ENCODE measurements around the gene AUTS2. TPM values are rescaled to one million over a fixed set of nuclear protein-coding genes. Genes with fewer than 3 reads are reported as not detected.

AUTS2 gene
- total RNA-seq, 1 donor from 2014 or later: 80.6 TPM

DNA sequence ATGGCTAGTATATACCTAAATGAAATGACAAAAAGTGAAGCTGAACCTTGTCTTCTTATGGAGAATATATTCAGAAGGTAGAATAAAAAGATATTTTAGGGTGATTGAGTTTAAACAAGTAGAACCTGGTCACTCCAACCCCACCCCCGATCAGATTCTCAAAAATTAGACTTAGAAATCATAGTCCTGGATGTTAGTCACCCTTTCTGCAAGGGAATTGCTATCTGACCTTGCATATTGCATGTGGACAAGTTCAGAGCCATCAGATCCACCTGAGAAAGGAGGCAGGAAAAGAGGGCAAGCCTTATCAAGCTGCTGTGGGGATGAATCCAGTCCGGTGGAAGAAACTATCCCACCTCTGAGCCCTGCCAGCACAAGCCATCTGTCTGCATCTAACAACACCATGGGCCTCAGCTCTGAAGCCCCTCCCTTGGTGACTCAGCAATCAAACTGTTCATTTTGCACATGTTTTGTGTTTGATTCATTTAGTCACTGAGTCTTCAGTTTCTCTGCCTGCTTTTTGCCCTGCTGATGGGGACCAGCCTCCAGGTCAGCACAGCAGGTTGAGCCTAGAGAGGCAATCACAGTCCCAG, 727.3 kb downstream of the AUTS2 start:
- Mint-ChIP-seq H3K4me3 (ENCODE audit: unreplicated experiment) (no peak overlapping the region), H3K27ac (ENCODE audit: unreplicated experiment) (peak overlapping the region; percentile 68), H3K36me3 (ENCODE audit: unreplicated experiment) (peaks cover 2% of the 10 kb centered on the region), H3K9me3 (ENCODE audit: unreplicated experiment) (peaks cover 5% of the 10 kb centered on the region), H3K27me3 (ENCODE audit: unreplicated experiment) (no peaks in the 10 kb centered on the region), H3K4me1 (ENCODE audit: unreplicated experiment) (peaks cover 10% of the 10 kb centered on the region)
- DNase-seq (ENCODE audit: extremely low spot score, unreplicated experiment): no peak
- TF ChIP-seq, protein P1, sequence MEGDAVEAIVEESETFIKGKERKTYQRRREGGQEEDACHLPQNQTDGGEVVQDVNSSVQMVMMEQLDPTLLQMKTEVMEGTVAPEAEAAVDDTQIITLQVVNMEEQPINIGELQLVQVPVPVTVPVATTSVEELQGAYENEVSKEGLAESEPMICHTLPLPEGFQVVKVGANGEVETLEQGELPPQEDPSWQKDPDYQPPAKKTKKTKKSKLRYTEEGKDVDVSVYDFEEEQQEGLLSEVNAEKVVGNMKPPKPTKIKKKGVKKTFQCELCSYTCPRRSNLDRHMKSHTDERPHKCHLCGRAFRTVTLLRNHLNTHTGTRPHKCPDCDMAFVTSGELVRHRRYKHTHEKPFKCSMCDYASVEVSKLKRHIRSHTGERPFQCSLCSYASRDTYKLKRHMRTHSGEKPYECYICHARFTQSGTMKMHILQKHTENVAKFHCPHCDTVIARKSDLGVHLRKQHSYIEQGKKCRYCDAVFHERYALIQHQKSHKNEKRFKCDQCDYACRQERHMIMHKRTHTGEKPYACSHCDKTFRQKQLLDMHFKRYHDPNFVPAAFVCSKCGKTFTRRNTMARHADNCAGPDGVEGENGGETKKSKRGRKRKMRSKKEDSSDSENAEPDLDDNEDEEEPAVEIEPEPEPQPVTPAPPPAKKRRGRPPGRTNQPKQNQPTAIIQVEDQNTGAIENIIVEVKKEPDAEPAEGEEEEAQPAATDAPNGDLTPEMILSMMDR (IDR thresholded peaks at IDR 0.05): no peak

DNA sequence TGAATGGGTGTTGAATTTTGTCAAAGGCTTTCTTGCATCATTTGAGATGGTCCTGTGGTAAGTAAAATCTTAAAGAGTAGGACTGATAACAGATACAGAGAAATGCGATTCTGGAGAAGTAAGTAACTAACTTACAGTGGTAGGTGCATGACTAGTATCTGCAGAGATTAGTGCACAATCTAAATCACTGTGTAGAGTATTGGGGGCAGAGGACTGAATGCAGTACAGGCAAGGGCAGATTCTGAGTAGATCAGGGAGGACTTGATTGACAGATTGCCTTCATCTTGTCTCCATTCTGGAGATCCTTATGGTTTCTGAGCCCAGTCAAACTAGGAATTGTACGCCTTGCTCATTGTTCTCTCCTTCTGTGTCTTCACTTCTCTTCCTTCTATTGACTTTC, 736.0 kb downstream of the AUTS2 start:
- Mint-ChIP-seq H3K27ac (ENCODE audit: unreplicated experiment) (no peak overlapping the region), H3K4me3 (ENCODE audit: unreplicated experiment) (no peak overlapping the region), H3K36me3 (ENCODE audit: unreplicated experiment) (peaks cover 4% of the 10 kb centered on the region), H3K27me3 (ENCODE audit: unreplicated experiment) (no peaks in the 10 kb centered on the region), H3K9me3 (ENCODE audit: unreplicated experiment) (peaks cover 11% of the 10 kb centered on the region), H3K4me1 (ENCODE audit: unreplicated experiment) (no peaks in the 10 kb centered on the region)
- TF ChIP-seq, protein P1 (IDR thresholded peaks at IDR 0.05): no peak
- DNase-seq (ENCODE audit: extremely low spot score, unreplicated experiment): no peak

DNA sequence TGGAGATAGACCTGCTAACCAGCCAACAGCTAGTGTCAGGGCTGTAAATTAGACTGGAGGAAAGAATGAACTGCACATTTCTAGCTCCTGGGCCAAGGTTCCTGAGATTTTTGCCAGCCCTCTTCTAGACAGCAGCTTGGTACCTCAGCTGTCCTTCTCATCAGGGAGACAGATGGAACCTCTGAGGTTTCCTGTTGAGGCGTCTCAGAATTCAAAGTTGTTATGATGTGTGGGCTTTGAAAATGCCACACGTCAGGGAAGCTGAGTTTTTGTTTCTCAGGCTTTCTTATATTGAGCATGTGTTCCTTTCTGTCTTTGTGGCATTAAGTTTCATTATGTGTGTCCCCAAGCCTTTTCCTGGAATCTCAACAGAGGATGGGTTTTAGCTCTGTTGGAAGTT, 736.6 kb downstream of the AUTS2 start:
- Mint-ChIP-seq H3K27me3 (ENCODE audit: unreplicated experiment) (no peaks in the 10 kb centered on the region), H3K27ac (ENCODE audit: unreplicated experiment) (no peak overlapping the region)

DNA sequence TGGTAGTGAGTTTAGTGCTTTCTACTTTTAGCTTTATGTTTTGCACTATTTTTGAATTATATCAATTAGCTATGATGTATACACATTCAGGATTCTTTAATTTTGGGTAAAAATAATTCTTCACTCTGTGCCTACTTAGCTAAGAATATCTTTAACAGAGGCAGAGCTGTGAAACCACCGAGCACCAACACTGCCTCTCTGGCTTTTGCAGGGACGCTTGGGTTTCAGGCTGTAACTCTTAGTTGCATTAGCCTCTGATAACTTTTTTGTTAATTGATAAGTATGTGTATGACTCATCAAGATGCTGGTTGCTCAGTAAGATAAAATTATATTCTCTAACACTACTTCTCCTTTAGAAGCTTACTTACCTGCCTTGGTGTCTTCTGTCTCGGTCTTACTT, 738.3 kb downstream of the AUTS2 start:
- H3K4me1 Mint-ChIP-seq (ENCODE audit: unreplicated experiment): no peaks in the 10 kb centered on the region
- peaks cover 6% of the 10 kb centered on the region for H3K9me3 Mint-ChIP-seq (ENCODE audit: unreplicated experiment)
- H3K4me3 Mint-ChIP-seq (ENCODE audit: unreplicated experiment): no peak overlapping the region
- peaks cover 2% of the 10 kb centered on the region for H3K36me3 Mint-ChIP-seq (ENCODE audit: unreplicated experiment)
- no peak for DNase-seq (ENCODE audit: extremely low spot score, unreplicated experiment)
- no peaks in the 10 kb centered on the region for H3K27me3 Mint-ChIP-seq (ENCODE audit: unreplicated experiment)
- H3K27ac Mint-ChIP-seq (ENCODE audit: unreplicated experiment): no peak overlapping the region
- TF ChIP-seq, protein P1 (IDR thresholded peaks at IDR 0.05): no peak

More for the DNA sequence above, 736.6 kb downstream of the AUTS2 start:
- peaks cover 11% of the 10 kb centered on the region for H3K9me3 Mint-ChIP-seq (ENCODE audit: unreplicated experiment)
- TF ChIP-seq, protein P1 (IDR thresholded peaks at IDR 0.05): no peak
- peaks cover 4% of the 10 kb centered on the region for H3K36me3 Mint-ChIP-seq (ENCODE audit: unreplicated experiment)
- no peak for DNase-seq (ENCODE audit: extremely low spot score, unreplicated experiment)
- no peak overlapping the region for H3K4me3 Mint-ChIP-seq (ENCODE audit: unreplicated experiment)
- no peaks in the 10 kb centered on the region for H3K4me1 Mint-ChIP-seq (ENCODE audit: unreplicated experiment)

DNA sequence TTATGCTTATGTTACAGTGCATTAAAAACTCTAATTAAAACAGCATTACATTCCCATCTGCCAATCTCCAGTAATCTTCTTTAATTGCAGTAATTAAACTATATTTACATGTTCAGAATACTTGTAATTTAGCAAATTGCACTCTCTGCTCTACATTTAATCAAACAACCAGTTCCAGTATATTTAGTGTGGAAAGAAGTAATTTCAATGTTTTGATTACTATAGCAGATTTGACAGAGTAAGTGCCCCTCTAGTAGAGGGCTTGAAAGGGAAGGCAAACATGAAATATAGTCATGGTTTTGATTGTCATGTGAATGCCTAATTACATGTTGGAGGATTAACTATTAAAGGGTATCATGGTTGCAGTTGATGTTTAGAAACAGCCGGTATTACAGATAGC, 739.7 kb downstream of the AUTS2 start:
- peaks cover 1% of the 10 kb centered on the region for H3K9me3 Mint-ChIP-seq (ENCODE audit: unreplicated experiment)
- no peak overlapping the region for H3K27ac Mint-ChIP-seq (ENCODE audit: unreplicated experiment)
- TF ChIP-seq, protein P1 (IDR thresholded peaks at IDR 0.05): no peak
- no peaks in the 10 kb centered on the region for H3K27me3 Mint-ChIP-seq (ENCODE audit: unreplicated experiment)
- H3K4me3 Mint-ChIP-seq (ENCODE audit: unreplicated experiment): no peak overlapping the region
- no peaks in the 10 kb centered on the region for H3K4me1 Mint-ChIP-seq (ENCODE audit: unreplicated experiment)
- peaks cover 2% of the 10 kb centered on the region for H3K36me3 Mint-ChIP-seq (ENCODE audit: unreplicated experiment)
- DNase-seq (ENCODE audit: extremely low spot score, unreplicated experiment): no peak
